ENCODE data around the gene AP1G1. TPM values are rescaled to one million over a fixed set of nuclear protein-coding genes. Genes with fewer than 3 reads are reported as not detected.
"Not testable (repeated sequence)": the region's sequence is repeated elsewhere in the genome, so short reads cannot be mapped to it uniquely, and the experiment has no call there.

AP1G1 gene
- polyA plus RNA-seq, 3 donors = 6.7 to 43.8 (median 10.7) TPM

- Histone ChIP-seq H3K9me3 (replicated peaks in 1 of 2; ENCODE audit: control insufficient read depth in 1 of 2, insufficient read depth in 1 of 2, low read length in 2 of 2) (no peaks in the 10 kb centered on the region), H3K27ac (ENCODE audit: low read depth in 1 of 2, low read length in 2 of 2) (no peak overlapping the region), H4K20me1 (ENCODE audit: insufficient read depth, low read length) (no peaks in the 10 kb centered on the region), H3K27me3 (ENCODE audit: control insufficient read depth in 2 of 2, insufficient read depth in 2 of 2, low read length in 2 of 2) (no peaks in the 10 kb centered on the region), H3K79me2 (ENCODE audit: insufficient read depth, low read length) (no peaks in the 10 kb centered on the region), H3K4me3 (replicated peaks in 1 of 3; ENCODE audit: low read depth in 2 of 3, low read length in 3 of 3) (no peak overlapping the region), H3K36me3 (replicated peaks in 1 of 2; ENCODE audit: control insufficient read depth in 1 of 2, insufficient read depth in 2 of 2, low read length in 2 of 2) (no peaks in the 10 kb centered on the region), H3K4me1 (ENCODE audit: control insufficient read depth in 1 of 2, insufficient read depth in 2 of 2, low read length in 2 of 2) (no peaks in the 10 kb centered on the region), H3K9ac (ENCODE audit: insufficient read depth, low read length, poor library complexity, severe bottlenecking) (no peak overlapping the region), H3K4me2 (replicated peaks; ENCODE audit: extremely low read depth, low read length, poor library complexity, severe bottlenecking) (no peak overlapping the region), H2AFZ (ENCODE audit: insufficient read depth, low read depth, low read length, poor library complexity, severe bottlenecking) (no peak overlapping the region)
- H3K27me3 Mint-ChIP-seq (ENCODE audit: low read depth in 3 of 3) = peaks cover 0 to 2% (median 1%) of the 10 kb centered on the region in 3 donors
- H3K9me3 Mint-ChIP-seq = peaks cover 0 to 2% (median 0%) of the 10 kb centered on the region in 7 donors
- no peak for TF ChIP-seq CTCF (IDR thresholded peaks at IDR 0.05)
- H3K4me3 Mint-ChIP-seq = no peak overlapping the region
- intact Hi-C loops (cut with micrococcal nuclease) = no loop called here
- 94% methylated on average over 3 of the region's 3 CpGs for WGBS (ENCODE audit: insufficient coverage)
- peaks cover 2% of the 10 kb centered on the region for H3K4me1 Mint-ChIP-seq
- H3K27ac Mint-ChIP-seq = no peak overlapping the region
- H3K36me3 Mint-ChIP-seq = no peaks in the 10 kb centered on the region
- DNase-seq = no peak
Observed at GRCh38 chr16:71834291-71834690, 25.7 kb upstream of the AP1G1 start.

GRCh38 chr16:71832112-71832511, 23.5 kb upstream of the AP1G1 start:
- H3K4me1 Mint-ChIP-seq; H3K4me2 ChIP-seq (replicated peaks; ENCODE audit: extremely low read depth, low read length, poor library complexity, severe bottlenecking); H3K36me3 ChIP-seq (replicated peaks in 1 of 2; ENCODE audit: control insufficient read depth in 1 of 2, insufficient read depth in 2 of 2, low read length in 2 of 2); DNase-seq; H3K79me2 ChIP-seq (ENCODE audit: insufficient read depth, low read length); H3K4me3 ChIP-seq (replicated peaks in 1 of 3; ENCODE audit: low read depth in 2 of 3, low read length in 3 of 3); H3K4me1 ChIP-seq (ENCODE audit: control insufficient read depth in 1 of 2, insufficient read depth in 2 of 2, low read length in 2 of 2); H3K27ac Mint-ChIP-seq; H3K27me3 ChIP-seq (ENCODE audit: control insufficient read depth in 2 of 2, insufficient read depth in 2 of 2, low read length in 2 of 2); H3K27ac ChIP-seq (ENCODE audit: low read depth in 1 of 2, low read length in 2 of 2); H3K9ac ChIP-seq (ENCODE audit: insufficient read depth, low read length, poor library complexity, severe bottlenecking); H3K9me3 Mint-ChIP-seq; H3K27me3 Mint-ChIP-seq (ENCODE audit: low read depth in 3 of 3); H2AFZ ChIP-seq (ENCODE audit: insufficient read depth, low read depth, low read length, poor library complexity, severe bottlenecking); H3K36me3 Mint-ChIP-seq; H3K9me3 ChIP-seq (replicated peaks in 1 of 2; ENCODE audit: control insufficient read depth in 1 of 2, insufficient read depth in 1 of 2, low read length in 2 of 2); H3K4me3 Mint-ChIP-seq; H4K20me1 ChIP-seq (ENCODE audit: insufficient read depth, low read length); intact Hi-C loops (cut with micrococcal nuclease): not testable (repeated sequence)
- no CpG with 5 or more reads among the region's 2 CpGs for WGBS (ENCODE audit: insufficient coverage)

- H3K27ac ChIP-seq (ENCODE audit: low read depth in 1 of 2, low read length in 2 of 2); H3K27me3 ChIP-seq (ENCODE audit: control insufficient read depth in 2 of 2, insufficient read depth in 2 of 2, low read length in 2 of 2); H3K36me3 Mint-ChIP-seq; H3K79me2 ChIP-seq (ENCODE audit: insufficient read depth, low read length); H3K9me3 ChIP-seq (replicated peaks in 1 of 2; ENCODE audit: control insufficient read depth in 1 of 2, insufficient read depth in 1 of 2, low read length in 2 of 2); H3K4me1 Mint-ChIP-seq; intact Hi-C loops (cut with micrococcal nuclease); H3K27me3 Mint-ChIP-seq (ENCODE audit: low read depth in 3 of 3); DNase-seq; H3K4me3 Mint-ChIP-seq; H3K9ac ChIP-seq (ENCODE audit: insufficient read depth, low read length, poor library complexity, severe bottlenecking); H3K4me3 ChIP-seq (replicated peaks in 1 of 3; ENCODE audit: low read depth in 2 of 3, low read length in 3 of 3); H3K27ac Mint-ChIP-seq; H3K4me2 ChIP-seq (replicated peaks; ENCODE audit: extremely low read depth, low read length, poor library complexity, severe bottlenecking); H2AFZ ChIP-seq (ENCODE audit: insufficient read depth, low read depth, low read length, poor library complexity, severe bottlenecking); H3K4me1 ChIP-seq (ENCODE audit: control insufficient read depth in 1 of 2, insufficient read depth in 2 of 2, low read length in 2 of 2); H4K20me1 ChIP-seq (ENCODE audit: insufficient read depth, low read length); H3K36me3 ChIP-seq (replicated peaks in 1 of 2; ENCODE audit: control insufficient read depth in 1 of 2, insufficient read depth in 2 of 2, low read length in 2 of 2); H3K9me3 Mint-ChIP-seq: not testable (repeated sequence)
- WGBS (ENCODE audit: insufficient coverage) = no CpG with 5 or more reads among the region's 3 CpGs
Observed at GRCh38 chr16:71831698-71832097, 23.1 kb upstream of the AP1G1 start.
